ENCODE measurements around the gene KRT84. TPM values are rescaled to one million over a fixed set of nuclear protein-coding genes. Genes with fewer than 3 reads are reported as not detected.

Gene KRT84
- total RNA-seq, 4 donors from 2014 or later = 0.49 to 2.1 (median 0.65) TPM; not detected in 1

- H3K36me3 ChIP-seq = no peaks in the 10 kb centered on the region
- H3K27ac ChIP-seq = no peak overlapping the region
- TF ChIP-seq CTCF (IDR thresholded peaks at IDR 0.05) = no peak
- TF ChIP-seq POLR2AphosphoS5 (IDR thresholded peaks at IDR 0.05) = no peak
- TF ChIP-seq EP300 (IDR thresholded peaks at IDR 0.05) = no peak
- no peak for TF ChIP-seq POLR2A (IDR thresholded peaks at IDR 0.05)
- no peak for DNase-seq (ENCODE audit: low spot score in 2 of 2)
- H3K9me3 ChIP-seq = no peaks in the 10 kb centered on the region
- H3K4me3 ChIP-seq = no peak overlapping the region
- peaks cover 53% of the 10 kb centered on the region for H3K4me1 ChIP-seq
- 82% methylated on average over 7 of the region's 7 CpGs for WGBS
- no peaks in the 10 kb centered on the region for H3K27me3 ChIP-seq
Measured at GRCh38 chr12:52392465-52393007, 7.1 kb upstream of the KRT84 start.

DNA sequence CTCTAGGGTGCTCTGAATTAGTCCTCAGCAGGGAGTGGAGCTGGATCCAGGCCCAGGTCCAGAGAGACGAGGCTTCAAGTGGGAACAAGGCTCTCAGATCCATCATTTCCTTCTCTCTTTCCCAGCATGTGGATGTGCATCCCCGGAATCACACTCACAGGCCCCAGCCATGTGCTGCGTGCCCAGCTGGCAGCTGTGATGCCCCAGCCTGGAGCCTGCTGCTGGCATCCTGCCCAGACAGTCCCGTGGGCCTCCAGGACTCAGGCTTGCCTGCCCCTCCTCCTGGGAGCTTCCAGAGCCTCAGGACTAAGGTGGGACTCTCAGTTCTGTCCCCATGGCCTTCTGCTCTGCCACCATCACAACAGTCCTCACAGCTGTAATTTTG lies 6.2 kb upstream of the KRT84 start:
- Histone ChIP-seq H3K27ac (peak overlapping the region; percentile 1), H3K9me3 (no peaks in the 10 kb centered on the region), H3K4me1 (peaks cover 53% of the 10 kb centered on the region), H3K36me3 (no peaks in the 10 kb centered on the region), H3K27me3 (no peaks in the 10 kb centered on the region), H3K4me3 (no peak overlapping the region)
- no peak for DNase-seq (ENCODE audit: low spot score in 2 of 2)
- TF ChIP-seq POLR2AphosphoS5 (IDR thresholded peaks at IDR 0.05) (no peak), EP300 (IDR thresholded peaks at IDR 0.05) (no peak), POLR2A (IDR thresholded peaks at IDR 0.05) (no peak), CTCF (IDR thresholded peaks at IDR 0.05) (no peak)
- 17% methylated on average over 4 of the region's 4 CpGs for WGBS

DNA sequence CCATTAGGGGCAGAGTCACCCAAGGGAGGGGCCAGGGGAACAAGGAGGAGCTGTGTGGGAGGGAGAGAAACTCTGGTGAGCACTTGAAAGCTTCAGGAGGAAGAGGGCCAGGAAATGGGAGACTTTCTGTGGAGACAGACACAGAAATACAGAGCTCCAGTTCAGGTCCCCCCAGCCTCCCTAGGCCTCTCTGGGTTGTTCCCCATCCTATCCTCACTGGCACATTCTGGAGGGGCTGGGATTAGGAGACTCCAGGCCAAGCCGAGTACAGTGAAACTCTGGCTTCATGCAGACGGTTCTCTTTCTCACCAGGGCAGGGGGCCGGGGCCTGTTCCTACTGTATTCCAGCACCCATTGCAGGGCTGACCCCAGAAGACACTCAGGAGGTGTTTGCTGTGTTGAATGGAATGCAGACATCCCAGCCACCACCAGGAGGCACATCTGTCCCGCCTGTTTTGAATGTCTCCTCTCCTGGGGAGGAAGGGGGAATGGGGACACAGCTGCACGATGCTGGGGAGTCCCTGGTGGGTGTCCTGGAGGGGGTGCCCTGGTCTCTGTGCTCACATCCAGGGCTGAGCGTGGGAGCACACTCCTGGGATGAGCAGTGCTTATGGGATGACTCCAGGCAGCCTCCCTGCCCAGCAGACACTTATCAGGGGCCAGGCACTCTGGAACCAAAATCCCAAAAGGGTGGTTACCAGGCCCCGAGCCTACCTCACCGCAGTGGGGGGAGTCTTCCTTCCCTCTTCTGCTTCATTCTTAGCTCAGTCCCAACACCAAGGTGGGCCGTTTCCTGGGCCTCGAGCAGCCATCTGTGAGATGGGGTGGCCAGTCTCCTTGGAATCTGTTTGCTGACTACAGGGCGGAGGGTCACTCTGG lies 5.5 kb upstream of the KRT84 start:
- 83% methylated on average over 5 of the region's 11 CpGs for WGBS
- no peaks in the 10 kb centered on the region for H3K27me3 ChIP-seq
- TF ChIP-seq POLR2AphosphoS5 (IDR thresholded peaks at IDR 0.05) = no peak
- TF ChIP-seq CTCF (IDR thresholded peaks at IDR 0.05) = peak in 1 of 2 donors; percentile 66
- H3K9me3 ChIP-seq = no peaks in the 10 kb centered on the region
- no peaks in the 10 kb centered on the region for H3K36me3 ChIP-seq
- H3K27ac ChIP-seq = peak overlapping the region; percentile 1
- DNase-seq (ENCODE audit: low spot score in 2 of 2) = no peak
- no peak overlapping the region for H3K4me3 ChIP-seq
- peaks cover 47% of the 10 kb centered on the region for H3K4me1 ChIP-seq

- 37% methylated on average over 6 of the region's 9 CpGs for WGBS
- H3K27ac ChIP-seq = peak overlapping the region; percentile 38
- DNase-seq (ENCODE audit: low spot score in 2 of 2) = no peak
Measured at GRCh38 chr12:52389313-52390207, 4.1 kb upstream of the KRT84 start.

More at GRCh38 chr12:52389313-52390207, 4.1 kb upstream of the KRT84 start:
- H3K9me3 ChIP-seq = no peaks in the 10 kb centered on the region
- peaks cover 4% of the 10 kb centered on the region for H3K27me3 ChIP-seq
- H3K4me1 ChIP-seq = peaks cover 45% of the 10 kb centered on the region
- H3K36me3 ChIP-seq = no peaks in the 10 kb centered on the region
- no peak for TF ChIP-seq POLR2A (IDR thresholded peaks at IDR 0.05)
- TF ChIP-seq CTCF (IDR thresholded peaks at IDR 0.05) = no peak
- TF ChIP-seq POLR2AphosphoS5 (IDR thresholded peaks at IDR 0.05) = no peak
- no peak overlapping the region for H3K4me3 ChIP-seq

Data from suprapubic skin (tissue), 4 donors.